Uterus (tissue), 4 donors: ENCODE measurements around the gene MCTP2. TPM values are rescaled to one million over a fixed set of nuclear protein-coding genes. Genes with fewer than 3 reads are reported as not detected.

Experiments
- DNase-seq, 2 donors: peaks; one replicate each; pipeline ENCODE4 v3.0.0-alpha.2; 2019 to 2020
- H3K27ac ChIP-seq, 2 donors: fragments of 200-600 bp; sonication (generic); 1 replicate in 1 of 2; 2 replicates in 1 of 2; pipeline ENCODE4 v1.5.1; 2016 to 2018
- H3K27me3 ChIP-seq, 2 donors: fragments of 200-600 bp; sonication (generic); one replicate each; pipeline ENCODE4 v1.5.1; 2018 to 2019; ENCODE audit warnings: control low read depth in 1 of 2
- H3K36me3 ChIP-seq, 2 donors: fragments of 200-600 bp; sonication (generic); one replicate each; pipeline ENCODE4 v1.5.1; 2019; ENCODE audit warnings: control low read depth in 1 of 2
- H3K4me1 ChIP-seq, 2 donors: fragments of 200-600 bp; sonication (generic); one replicate each; pipeline ENCODE4 v1.5.1; 2018 to 2019; ENCODE audit warnings: control low read depth in 1 of 2
- H3K4me3 ChIP-seq, 2 donors: fragments of 200-600 bp; sonication (generic); 1 replicate in 1 of 2; 2 replicates in 1 of 2; pipeline ENCODE4 v1.5.1; 2018 to 2019; ENCODE audit warnings: mild to moderate bottlenecking in 1 of 2
- H3K9me3 ChIP-seq, 2 donors: fragments of 200-600 bp; sonication (generic); one replicate each; pipeline ENCODE4 v1.5.1; 2019; ENCODE audit warnings: control low read depth in 1 of 2
- CTCF ChIP-seq, 4 experiments: fragments of 200-600 bp in 2 of 4; fragments of 450-650 bp in 2 of 4; sonication (generic) in 2 of 4; IDR thresholded peaks; one replicate each; pipeline ENCODE4 v1.5.1; 2016 to 2019; ENCODE audit warnings: antibody characterized with exemption in 4 of 4, mild to moderate bottlenecking in 2 of 4, moderate library complexity in 1 of 4
- POLR2A ChIP-seq, 2 donors: fragments of 450-650 bp; IDR thresholded peaks; one replicate each; pipeline ENCODE4 v1.6.1; 2016; ENCODE audit warnings: antibody characterized with exemption in 2 of 2, mild to moderate bottlenecking in 1 of 2, moderate library complexity in 1 of 2
- intact Hi-C: fragments of 100-400 bp; cut with DNase I; formaldehyde crosslinking; loops from one replicate; pipeline ENCODE4 v1.15.1; 2023; ENCODE audit warnings: low total_unique reads
- total RNA-seq, 4 donors: library from RNA; depleted of rRNA in 3 of 4; stranded (reverse); fragments of >200 nt in 3 of 4; gene quantifications; one replicate each; pipeline versions ENCODE4 v1.1.0 to v1.2.4, GENCODE V29; 2014 to 2023
- donor health status: DM: yes; HTN: yes; CAD: no.

MCTP2 gene
- total RNA-seq, 4 donors from 2014 or later, result 3.3 to 98.9 (median 11.7) TPM

- Histone ChIP-seq H3K4me1 (no peaks in the 10 kb centered on the region), H3K4me3 (no peak overlapping the region), H3K9me3 (no peaks in the 10 kb centered on the region), H3K36me3 (no peaks in the 10 kb centered on the region), H3K27me3 (no peaks in the 10 kb centered on the region), H3K27ac (no peak overlapping the region)
- DNase-seq, result no peak
- no peak for TF ChIP-seq CTCF (IDR thresholded peaks at IDR 0.05)
- TF ChIP-seq POLR2A (IDR thresholded peaks at IDR 0.05), result no peak
- intact Hi-C loops, result no loop called here
Measured at GRCh38 chr15:94411285-94411684, 179.9 kb downstream of the MCTP2 start.

GRCh38 chr15:94411846-94412245 is 180.5 kb downstream of the MCTP2 start:
- TF ChIP-seq CTCF (IDR thresholded peaks at IDR 0.05) (no peak), POLR2A (IDR thresholded peaks at IDR 0.05) (no peak)
- DNase-seq, result no peak
- H3K4me3 ChIP-seq, result no peak overlapping the region
- no peak overlapping the region for H3K27ac ChIP-seq
- intact Hi-C loops, result no loop called here
- H3K9me3 ChIP-seq, result no peaks in the 10 kb centered on the region
- H3K36me3 ChIP-seq, result no peaks in the 10 kb centered on the region
- no peaks in the 10 kb centered on the region for H3K27me3 ChIP-seq
- H3K4me1 ChIP-seq, result no peaks in the 10 kb centered on the region

- no peaks in the 10 kb centered on the region for H3K27me3 ChIP-seq
- H3K4me3 ChIP-seq, result no peak overlapping the region
- H3K36me3 ChIP-seq, result no peaks in the 10 kb centered on the region
- H3K27ac ChIP-seq, result no peak overlapping the region
- TF ChIP-seq POLR2A (IDR thresholded peaks at IDR 0.05) (no peak), CTCF (IDR thresholded peaks at IDR 0.05) (peak in 3 of 4 experiments; percentile 18 to 40 (median 36))
- intact Hi-C loops, result no loop called here
- H3K9me3 ChIP-seq, result no peaks in the 10 kb centered on the region
- no peak for DNase-seq
- no peaks in the 10 kb centered on the region for H3K4me1 ChIP-seq
Measured at GRCh38 chr15:94412979-94413746, 181.8 kb downstream of the MCTP2 start.

- H3K4me1 ChIP-seq, result no peaks in the 10 kb centered on the region
- H3K27me3 ChIP-seq, result no peaks in the 10 kb centered on the region
- H3K9me3 ChIP-seq, result no peaks in the 10 kb centered on the region
- no peaks in the 10 kb centered on the region for H3K36me3 ChIP-seq
- no peak overlapping the region for H3K4me3 ChIP-seq
- intact Hi-C loops, result no loop called here
- no peak overlapping the region for H3K27ac ChIP-seq
- DNase-seq, result no peak
- no peak for TF ChIP-seq CTCF (IDR thresholded peaks at IDR 0.05)
- TF ChIP-seq POLR2A (IDR thresholded peaks at IDR 0.05), result no peak
Measured at GRCh38 chr15:94414916-94415315, 183.6 kb downstream of the MCTP2 start.

GRCh38 chr15:94416267-94416666 is 184.9 kb downstream of the MCTP2 start:
- no peak overlapping the region for H3K4me3 ChIP-seq
- no peaks in the 10 kb centered on the region for H3K9me3 ChIP-seq
- intact Hi-C loops, result no loop called here
- no peak for DNase-seq
- H3K36me3 ChIP-seq, result no peaks in the 10 kb centered on the region
- TF ChIP-seq CTCF (IDR thresholded peaks at IDR 0.05) (no peak), POLR2A (IDR thresholded peaks at IDR 0.05) (no peak)
- H3K4me1 ChIP-seq, result no peaks in the 10 kb centered on the region
- no peak overlapping the region for H3K27ac ChIP-seq
- no peaks in the 10 kb centered on the region for H3K27me3 ChIP-seq
